ENCODE data around the gene CUL4A. TPM values are rescaled to one million over a fixed set of nuclear protein-coding genes. Genes with fewer than 3 reads are reported as not detected.
"Not testable (repeated sequence)": the region's sequence is repeated elsewhere in the genome, so short reads cannot be mapped to it uniquely, and the experiment has no call there.

CUL4A gene
- total and polyA plus RNA-seq, 3 experiments from 2014 or later = 67.4 to 87.3 (median 82.5) TPM

DNA sequence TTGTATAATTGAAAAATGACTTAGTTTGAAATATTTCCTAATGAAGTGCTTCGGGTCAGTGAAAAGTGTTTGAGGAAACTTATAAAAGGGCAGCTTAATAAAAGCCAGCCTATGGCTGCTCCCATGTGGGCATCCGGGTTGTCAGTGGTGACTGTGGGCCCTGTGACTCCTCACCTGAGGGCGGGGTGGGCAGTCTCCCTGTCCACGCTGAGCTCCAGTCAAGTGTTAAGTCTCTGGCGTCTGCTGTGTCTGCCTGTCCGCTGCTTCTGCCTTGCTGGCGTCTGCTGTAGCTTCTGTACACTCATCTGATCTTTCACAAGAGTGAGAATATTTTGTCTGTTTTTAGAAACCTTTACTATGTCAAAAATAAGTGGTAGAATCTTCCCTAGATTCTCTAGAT, 94.7 kb downstream of the CUL4A start:
- no peaks in the 10 kb centered on the region for H3K27me3 Mint-ChIP-seq
- ChIA-PET CTCF (no interaction called here), POLR2A (no interaction called here)
- DNase-seq = no peak
- Histone ChIP-seq H3K4me3 (ENCODE audit: low read length) (no peak overlapping the region), H3K36me3 (ENCODE audit: insufficient read depth, low read length) (peaks cover 6% of the 10 kb centered on the region), H3K9me3 (ENCODE audit: low read length) (no peaks in the 10 kb centered on the region), H3K27me3 (ENCODE audit: insufficient read depth, low read length, poor library complexity, severe bottlenecking) (no peaks in the 10 kb centered on the region), H3K27ac (ENCODE audit: low read depth, low read length) (no peak overlapping the region), H3K4me1 (ENCODE audit: insufficient read depth, low read length) (peaks cover 4% of the 10 kb centered on the region)
- peak overlapping the region in 1 of 8 donors; percentile 36 for H3K27ac Mint-ChIP-seq
- peaks cover 0 to 43% (median 5%) of the 10 kb centered on the region in 3 donors for H3K36me3 Mint-ChIP-seq
- no peak overlapping the region for H3K4me3 Mint-ChIP-seq
- peaks cover 29 to 55% (median 48%) of the 10 kb centered on the region in 3 donors for H3K4me1 Mint-ChIP-seq
- H3K9me3 Mint-ChIP-seq = no peaks in the 10 kb centered on the region

DNA sequence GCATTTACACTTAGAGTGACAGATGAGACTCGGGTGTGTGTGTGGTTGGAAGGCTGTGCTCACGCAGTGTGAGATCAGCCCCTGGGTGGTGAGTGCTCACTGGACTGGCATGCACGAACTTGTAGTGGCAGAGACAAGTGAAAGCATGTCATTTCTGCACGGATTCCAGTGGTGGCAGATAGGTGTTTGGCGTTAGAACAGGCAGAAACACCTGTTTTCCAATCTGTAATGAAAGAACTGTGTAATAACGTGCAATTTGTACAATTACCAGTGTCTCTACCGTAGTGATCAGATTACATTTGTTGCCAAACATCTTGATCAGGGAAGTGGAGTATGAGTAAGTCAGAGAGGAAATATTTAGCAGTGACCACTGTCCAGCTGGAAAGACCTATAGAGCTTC, 95.8 kb downstream of the CUL4A start:
- peaks cover 28 to 48% (median 46%) of the 10 kb centered on the region in 3 donors for H3K4me1 Mint-ChIP-seq
- no peaks in the 10 kb centered on the region for H3K9me3 Mint-ChIP-seq
- no peak overlapping the region for H3K4me3 Mint-ChIP-seq
- DNase-seq = no peak
- H3K4me3 ChIP-seq (ENCODE audit: low read length) = no peak overlapping the region
- POLR2A ChIA-PET = no interaction called here
- H3K27ac Mint-ChIP-seq = peak overlapping the region in 2 of 8 donors; percentile 64 to 77
- peaks cover 13% of the 10 kb centered on the region for H3K36me3 ChIP-seq (ENCODE audit: insufficient read depth, low read length)
- CTCF ChIA-PET = no interaction called here
- H3K36me3 Mint-ChIP-seq = peaks cover 0 to 46% (median 5%) of the 10 kb centered on the region in 3 donors
- no peaks in the 10 kb centered on the region for H3K9me3 ChIP-seq (ENCODE audit: low read length)
- H3K27me3 Mint-ChIP-seq = no peaks in the 10 kb centered on the region
- H3K27ac ChIP-seq (ENCODE audit: low read depth, low read length) = no peak overlapping the region
- peaks cover 4% of the 10 kb centered on the region for H3K4me1 ChIP-seq (ENCODE audit: insufficient read depth, low read length)
- H3K27me3 ChIP-seq (ENCODE audit: insufficient read depth, low read length, poor library complexity, severe bottlenecking) = no peaks in the 10 kb centered on the region

DNA sequence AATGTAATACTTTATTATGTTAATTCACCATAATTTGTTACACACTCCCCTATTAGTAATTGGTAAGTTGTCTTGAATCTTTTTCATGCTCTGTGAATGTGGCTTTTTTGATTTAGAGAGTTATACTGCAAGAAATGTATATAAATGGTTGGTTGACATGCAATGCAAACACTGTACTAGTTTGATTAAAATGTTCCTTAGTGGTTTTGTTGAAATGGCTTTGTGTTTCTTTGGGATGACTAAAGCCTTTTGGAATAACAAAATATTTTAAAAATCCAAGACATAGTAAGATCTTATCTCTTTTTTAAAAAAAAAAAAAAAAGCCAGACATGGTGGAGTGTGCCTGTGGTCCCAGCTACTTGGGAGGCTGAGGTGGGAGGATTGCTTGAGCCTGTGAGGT, 98.1 kb downstream of the CUL4A start:
- H3K27me3 Mint-ChIP-seq = no peaks in the 10 kb centered on the region
- peaks cover 24 to 39% (median 39%) of the 10 kb centered on the region in 3 donors for H3K4me1 Mint-ChIP-seq
- CTCF ChIA-PET = no interaction called here
- H3K27ac Mint-ChIP-seq = no peak overlapping the region
- no peaks in the 10 kb centered on the region for H3K9me3 Mint-ChIP-seq
- no peaks in the 10 kb centered on the region for H3K27me3 ChIP-seq (ENCODE audit: insufficient read depth, low read length, poor library complexity, severe bottlenecking)
- no peak overlapping the region for H3K4me3 ChIP-seq (ENCODE audit: low read length)
- peaks cover 0 to 60% (median 14%) of the 10 kb centered on the region in 3 donors for H3K36me3 Mint-ChIP-seq
- POLR2A ChIA-PET = no interaction called here
- no peaks in the 10 kb centered on the region for H3K9me3 ChIP-seq (ENCODE audit: low read length)
- no peak for DNase-seq
- H3K27ac ChIP-seq (ENCODE audit: low read depth, low read length) = no peak overlapping the region
- H3K4me1 ChIP-seq (ENCODE audit: insufficient read depth, low read length) = peaks cover 4% of the 10 kb centered on the region
- no peak overlapping the region for H3K4me3 Mint-ChIP-seq
- peaks cover 33% of the 10 kb centered on the region for H3K36me3 ChIP-seq (ENCODE audit: insufficient read depth, low read length)

DNA sequence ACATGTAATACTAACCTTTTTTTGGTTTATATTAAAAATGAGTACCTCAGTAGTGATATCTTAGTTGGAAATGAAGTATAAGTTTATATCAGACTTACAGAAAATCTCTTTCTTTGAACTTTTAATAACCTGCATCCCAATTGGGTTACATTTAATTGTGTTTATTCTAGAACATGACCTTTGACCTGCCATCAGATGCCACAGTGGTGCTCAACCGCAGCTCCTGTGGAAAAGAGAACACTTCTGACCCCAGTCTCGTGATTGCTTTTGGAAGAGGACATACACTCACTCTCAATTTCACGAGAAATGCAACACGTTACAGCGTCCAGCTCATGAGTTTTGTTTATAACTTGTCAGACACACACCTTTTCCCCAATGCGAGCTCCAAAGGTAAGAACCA, 100.1 kb downstream of the CUL4A start:
- ChIA-PET CTCF (no interaction called here), POLR2A (no interaction called here)
- H3K27ac Mint-ChIP-seq = no peak overlapping the region
- Histone ChIP-seq H3K27ac (ENCODE audit: low read depth, low read length) (no peak overlapping the region), H3K4me1 (ENCODE audit: insufficient read depth, low read length) (no peaks in the 10 kb centered on the region), H3K27me3 (ENCODE audit: insufficient read depth, low read length, poor library complexity, severe bottlenecking) (no peaks in the 10 kb centered on the region), H3K36me3 (ENCODE audit: insufficient read depth, low read length) (peaks cover 36% of the 10 kb centered on the region), H3K4me3 (ENCODE audit: low read length) (no peak overlapping the region), H3K9me3 (ENCODE audit: low read length) (no peaks in the 10 kb centered on the region)
- H3K36me3 Mint-ChIP-seq = peaks cover 0 to 57% (median 15%) of the 10 kb centered on the region in 3 donors
- H3K9me3 Mint-ChIP-seq = no peaks in the 10 kb centered on the region
- H3K4me3 Mint-ChIP-seq = peak overlapping the region in 1 of 7 donors; percentile 13
- DNase-seq = no peak
- H3K4me1 Mint-ChIP-seq = peaks cover 16 to 23% (median 22%) of the 10 kb centered on the region in 3 donors
- no peaks in the 10 kb centered on the region for H3K27me3 Mint-ChIP-seq

DNA sequence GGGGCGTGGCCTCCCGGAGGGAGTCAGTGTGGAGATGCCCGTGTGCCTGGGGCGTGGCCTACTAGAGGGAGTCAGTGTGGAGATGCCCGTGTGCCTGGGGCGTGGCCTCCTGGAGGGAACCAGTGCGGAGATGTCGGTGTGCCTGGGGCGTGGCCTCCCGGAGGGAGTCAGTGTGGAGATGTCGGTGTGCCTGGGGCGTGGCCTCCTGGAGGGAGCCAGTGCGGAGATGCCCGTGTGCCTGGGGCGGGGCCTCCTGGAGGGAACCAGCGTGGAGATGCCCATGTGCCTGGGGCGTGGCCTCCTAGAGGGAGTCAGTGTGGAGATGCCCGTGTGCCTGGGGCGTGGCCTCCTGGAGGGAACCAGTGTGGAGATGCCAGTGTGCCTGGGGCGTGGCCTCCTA, 104.7 kb downstream of the CUL4A start:
- peaks cover 47% of the 10 kb centered on the region for H3K36me3 ChIP-seq (ENCODE audit: insufficient read depth, low read length)
- H3K27me3 Mint-ChIP-seq; H3K9me3 ChIP-seq (ENCODE audit: low read length); DNase-seq; H3K9me3 Mint-ChIP-seq; H3K4me3 ChIP-seq (ENCODE audit: low read length); CTCF ChIA-PET; POLR2A ChIA-PET; H3K4me1 Mint-ChIP-seq; H3K27me3 ChIP-seq (ENCODE audit: insufficient read depth, low read length, poor library complexity, severe bottlenecking); H3K4me1 ChIP-seq (ENCODE audit: insufficient read depth, low read length); H3K27ac ChIP-seq (ENCODE audit: low read depth, low read length): not testable (repeated sequence)
- peak overlapping the region in 1 of 7 donors; percentile 56 for H3K4me3 Mint-ChIP-seq
- peak overlapping the region in 1 of 8 donors; percentile 80 for H3K27ac Mint-ChIP-seq
- peaks cover 0 to 68% (median 14%) of the 10 kb centered on the region in 3 donors for H3K36me3 Mint-ChIP-seq

DNA sequence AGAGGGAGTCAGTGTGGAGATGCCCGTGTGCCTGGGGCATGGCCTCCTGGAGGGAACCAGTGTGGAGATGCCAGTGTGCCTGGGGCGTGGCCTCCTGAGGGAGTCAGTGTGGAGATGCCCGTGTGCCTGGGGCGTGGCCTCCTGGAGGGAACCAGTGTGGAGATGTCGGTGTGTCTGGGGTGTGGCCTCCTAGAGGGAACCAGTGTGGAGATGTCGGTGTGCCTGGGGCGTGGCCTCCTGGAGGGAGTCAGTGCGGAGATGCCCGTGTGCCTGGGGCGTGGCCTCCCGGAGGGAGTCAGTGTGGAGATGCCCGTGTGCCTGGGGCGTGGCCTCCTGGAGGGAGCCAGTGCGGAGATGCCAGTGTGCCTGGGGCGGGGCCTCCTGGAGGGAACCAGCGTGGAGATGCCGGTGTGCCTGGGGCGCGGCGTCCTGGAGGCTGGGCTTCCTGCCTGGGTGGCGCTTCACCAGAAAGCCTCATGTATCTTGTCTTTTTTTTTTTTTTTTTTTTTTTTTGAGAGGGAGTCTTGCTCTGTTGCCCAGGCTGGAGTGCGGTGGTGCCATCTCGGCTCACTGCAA, 105.6 kb downstream of the CUL4A start:
- H3K4me3 ChIP-seq (ENCODE audit: low read length); CTCF ChIA-PET; H3K4me1 ChIP-seq (ENCODE audit: insufficient read depth, low read length); H3K9me3 Mint-ChIP-seq; POLR2A ChIA-PET; H3K27ac ChIP-seq (ENCODE audit: low read depth, low read length); H3K27ac Mint-ChIP-seq; DNase-seq; H3K27me3 Mint-ChIP-seq; H3K4me3 Mint-ChIP-seq; H3K9me3 ChIP-seq (ENCODE audit: low read length); H3K4me1 Mint-ChIP-seq; H3K27me3 ChIP-seq (ENCODE audit: insufficient read depth, low read length, poor library complexity, severe bottlenecking): not testable (repeated sequence)
- peaks cover 0 to 72% (median 14%) of the 10 kb centered on the region in 3 donors for H3K36me3 Mint-ChIP-seq
- H3K36me3 ChIP-seq (ENCODE audit: insufficient read depth, low read length) = peaks cover 46% of the 10 kb centered on the region

DNA sequence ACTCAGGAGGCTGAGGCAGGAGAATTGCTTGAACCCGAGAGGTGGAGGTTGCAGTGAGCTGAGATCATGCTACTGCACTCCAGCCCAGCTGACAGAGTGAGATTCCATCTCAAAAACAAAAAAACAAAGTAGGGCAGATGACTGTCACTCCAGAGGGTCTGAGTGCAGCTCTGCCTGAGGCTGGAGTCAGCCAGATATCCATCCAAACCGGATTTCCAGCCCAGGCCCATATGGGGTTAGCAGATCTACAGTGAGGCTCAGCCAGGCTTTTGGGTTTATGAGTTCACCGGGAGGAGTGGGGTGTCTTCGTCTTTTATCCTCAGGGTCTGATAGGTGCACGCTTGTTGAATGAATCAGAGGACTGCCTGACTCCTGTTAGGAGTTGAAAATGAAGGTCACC, 106.6 kb downstream of the CUL4A start:
- Mint-ChIP-seq H3K4me1 (peaks cover 0 to 4% (median 0%) of the 10 kb centered on the region in 3 donors), H3K9me3 (no peaks in the 10 kb centered on the region), H3K36me3 (peaks cover 2 to 75% (median 12%) of the 10 kb centered on the region in 3 donors), H3K27me3 (peaks cover 0 to 2% of the 10 kb centered on the region in 2 donors), H3K27ac (peak overlapping the region in 1 of 8 donors; percentile 17), H3K4me3 (no peak overlapping the region)
- Histone ChIP-seq H3K9me3 (ENCODE audit: low read length) (no peaks in the 10 kb centered on the region), H3K36me3 (ENCODE audit: insufficient read depth, low read length) (peaks cover 49% of the 10 kb centered on the region), H3K4me1 (ENCODE audit: insufficient read depth, low read length) (no peaks in the 10 kb centered on the region), H3K27me3 (ENCODE audit: insufficient read depth, low read length, poor library complexity, severe bottlenecking) (no peaks in the 10 kb centered on the region), H3K4me3 (ENCODE audit: low read length) (no peak overlapping the region), H3K27ac (ENCODE audit: low read depth, low read length) (no peak overlapping the region)
- CTCF ChIA-PET = no interaction called here
- POLR2A ChIA-PET = no interaction called here
- DNase-seq = no peak

All from CD8-positive, alpha-beta memory T cell (primary cell).